Activated CD8-positive, alpha-beta memory T cell treated with anti-CD3 and anti-CD28 coated beads, Interleukin-2, amount 50 U/mL, for 1 hour (primary cell): ENCODE measurements around the gene SEC61B.

Source experiments
- DNase-seq: peaks from one replicate; pipeline ENCODE4 v3.0.0-alpha.2; 2020; ENCODE audit errors: extremely low read depth

Gene SEC61B

GRCh38 chr9:99274016-99274415, 51.9 kb downstream of the SEC61B start:
- DNase-seq = no peak

- no peak for DNase-seq
Observed at GRCh38 chr9:99274495-99274894, 52.4 kb downstream of the SEC61B start.
